ENCODE results near the gene CRACR2B. TPM values are rescaled to one million over a fixed set of nuclear protein-coding genes. Genes with fewer than 3 reads are reported as not detected.

CRACR2B gene
- total RNA-seq, 1 experiment from 2014 or later, result 225 TPM

DNA sequence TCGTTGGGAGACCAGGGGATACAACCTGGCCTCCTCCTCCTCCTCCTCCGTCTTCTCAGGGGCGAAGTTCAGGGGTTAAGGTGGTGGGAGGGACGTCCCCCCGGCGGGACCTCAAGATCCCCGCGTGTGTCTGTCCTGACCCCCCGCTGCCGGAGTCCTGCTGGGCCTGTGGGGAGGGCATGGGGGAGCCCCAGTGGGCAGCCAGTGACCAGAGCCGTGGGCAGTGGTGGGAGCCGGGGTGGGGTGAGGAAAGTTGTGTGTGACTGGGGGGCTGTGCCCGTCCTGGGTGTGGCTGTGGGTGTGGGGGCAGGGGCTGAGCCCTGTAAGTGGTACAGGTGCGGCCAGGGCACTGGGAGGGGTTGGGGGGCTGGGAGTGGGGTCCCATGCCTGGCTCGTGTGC, 25.0 kb downstream of the CRACR2B start:
- no peak for DNase-seq (ENCODE audit: low spot score)

DNA sequence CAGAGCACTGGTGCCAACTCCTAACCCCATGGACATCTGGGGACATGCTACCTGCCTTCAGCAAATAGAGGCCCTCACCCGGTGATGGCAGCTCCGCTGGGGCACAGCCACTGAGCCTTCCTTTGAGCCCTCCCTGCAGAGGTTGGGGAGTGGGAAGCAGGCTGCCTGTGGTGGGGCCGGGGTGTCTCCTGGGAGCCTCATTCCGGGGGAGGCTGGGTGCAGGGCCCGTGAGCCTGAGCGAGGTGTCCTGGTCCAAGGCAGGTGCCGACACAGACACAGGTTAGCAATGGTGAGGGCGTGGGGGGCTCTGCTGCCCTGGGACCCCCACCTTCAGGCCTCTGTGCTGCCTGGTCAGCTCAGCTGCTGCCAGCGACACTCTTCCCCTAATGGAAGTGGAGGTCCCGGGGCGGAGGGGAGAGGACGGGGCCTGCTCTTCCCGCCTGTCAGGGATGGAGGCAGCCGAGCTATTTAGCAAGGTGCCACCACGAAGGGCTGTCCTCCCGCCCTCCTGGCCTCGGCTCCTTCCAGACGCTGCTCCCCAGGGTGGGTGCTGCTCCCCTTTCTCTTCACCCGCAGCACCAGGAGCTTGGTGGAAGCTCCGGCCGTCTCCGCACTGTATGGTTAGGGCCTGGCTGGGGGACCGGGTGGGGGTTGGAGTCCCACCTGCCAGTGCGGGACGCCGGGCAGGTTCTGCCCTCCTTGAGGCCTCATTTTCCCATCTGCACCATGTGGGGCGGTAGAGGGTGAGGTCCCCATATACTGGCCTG, 26.1 kb downstream of the CRACR2B start:
- no peak for DNase-seq (ENCODE audit: low spot score)

DNA sequence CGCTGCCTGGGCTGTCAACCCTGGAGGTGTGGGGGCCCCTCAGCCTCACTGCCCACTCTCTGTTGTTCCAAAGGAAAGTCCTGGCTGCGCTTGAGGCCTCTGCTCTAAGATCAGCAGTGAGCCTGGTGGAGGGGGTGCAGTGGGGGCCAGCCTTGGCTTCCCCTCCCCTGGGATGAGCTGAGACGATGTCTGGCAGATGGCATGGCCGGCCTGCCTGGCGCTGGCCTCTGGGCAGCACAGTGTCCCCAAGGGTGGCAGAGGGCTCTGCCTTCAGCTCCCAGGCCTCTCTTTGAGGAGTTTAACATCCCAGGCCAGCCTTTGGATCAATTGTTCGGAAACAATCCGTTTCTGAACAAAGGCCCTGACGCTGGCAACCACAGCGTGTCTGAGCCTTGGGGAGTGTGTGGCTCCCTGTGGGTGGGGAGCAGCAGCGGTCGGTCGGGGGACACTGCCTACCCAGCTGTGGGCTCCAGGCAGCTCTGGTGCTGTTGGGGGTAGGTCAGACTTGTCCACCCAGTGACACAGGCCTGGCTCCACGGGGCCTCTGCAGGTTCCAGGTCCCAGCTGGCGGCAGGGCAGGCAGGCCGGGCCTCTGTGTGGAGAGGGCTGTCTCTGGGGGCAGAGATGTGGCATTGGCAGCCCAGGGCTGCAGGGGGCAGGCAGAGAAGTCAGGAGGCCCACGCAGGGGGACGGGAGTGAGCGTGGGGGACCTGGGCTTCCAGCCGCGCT, 27.0 kb downstream of the CRACR2B start:
- no peak for DNase-seq (ENCODE audit: low spot score)

DNA sequence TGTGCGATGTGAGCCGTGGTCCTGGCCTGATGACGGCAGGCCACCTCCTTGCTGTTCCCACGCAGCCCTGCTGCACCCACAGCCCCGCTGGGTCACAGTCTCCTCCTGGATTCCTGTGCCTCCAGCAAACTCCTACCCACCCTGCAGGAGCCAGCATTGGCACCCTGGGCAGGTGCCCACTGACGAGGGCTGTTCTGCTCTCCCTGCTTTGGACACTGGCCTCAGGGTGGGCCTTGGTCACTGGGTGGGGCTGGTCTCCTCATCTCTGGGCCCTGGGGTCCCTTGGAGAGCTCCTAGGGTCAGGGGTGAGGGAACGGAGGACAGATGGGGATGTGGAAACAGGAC, 27.6 kb downstream of the CRACR2B start:
- DNase-seq (ENCODE audit: low spot score), result no peak

DNA sequence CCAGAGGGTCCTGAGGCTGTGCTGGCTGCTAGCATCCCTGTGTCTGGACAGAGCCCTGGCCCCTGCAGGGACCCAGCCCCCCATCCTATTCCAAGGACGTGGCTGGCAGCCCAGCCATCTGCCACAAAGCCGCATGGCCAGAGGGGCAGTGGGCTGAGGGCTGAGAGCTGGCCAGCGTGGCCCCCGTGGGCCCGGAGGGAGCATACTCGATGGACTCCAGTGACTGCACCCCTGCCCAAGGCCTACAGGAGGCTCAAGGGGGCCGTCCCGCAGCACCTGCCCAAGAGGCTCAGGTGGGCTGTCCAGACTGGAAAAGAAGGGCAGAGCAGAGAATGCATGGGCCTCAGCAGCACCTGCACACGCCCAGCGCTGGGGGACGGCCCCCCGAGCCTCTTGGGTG, 28.1 kb downstream of the CRACR2B start:
- no peak for DNase-seq (ENCODE audit: low spot score)

DNA sequence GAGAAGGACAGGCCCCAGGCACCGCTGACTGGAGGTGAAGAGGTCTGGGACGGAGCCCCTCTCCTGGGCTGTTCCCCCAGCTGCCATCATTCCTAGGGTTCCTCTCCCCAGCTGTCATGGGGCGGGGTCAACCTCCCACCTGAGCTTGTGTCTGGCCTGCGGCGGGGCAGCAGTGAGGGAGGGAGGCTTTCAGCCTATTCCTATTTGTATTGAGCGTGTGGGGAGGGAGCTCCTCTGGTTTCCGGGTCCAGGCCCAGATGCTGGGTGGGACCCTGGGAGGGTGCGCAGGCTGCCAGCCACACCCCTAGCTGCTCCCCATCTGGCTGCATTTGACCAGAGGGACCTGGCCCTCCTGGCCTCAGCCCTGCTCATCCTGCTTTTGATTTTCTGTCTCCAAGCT, 28.7 kb downstream of the CRACR2B start:
- DNase-seq (ENCODE audit: low spot score), result no peak

DNA sequence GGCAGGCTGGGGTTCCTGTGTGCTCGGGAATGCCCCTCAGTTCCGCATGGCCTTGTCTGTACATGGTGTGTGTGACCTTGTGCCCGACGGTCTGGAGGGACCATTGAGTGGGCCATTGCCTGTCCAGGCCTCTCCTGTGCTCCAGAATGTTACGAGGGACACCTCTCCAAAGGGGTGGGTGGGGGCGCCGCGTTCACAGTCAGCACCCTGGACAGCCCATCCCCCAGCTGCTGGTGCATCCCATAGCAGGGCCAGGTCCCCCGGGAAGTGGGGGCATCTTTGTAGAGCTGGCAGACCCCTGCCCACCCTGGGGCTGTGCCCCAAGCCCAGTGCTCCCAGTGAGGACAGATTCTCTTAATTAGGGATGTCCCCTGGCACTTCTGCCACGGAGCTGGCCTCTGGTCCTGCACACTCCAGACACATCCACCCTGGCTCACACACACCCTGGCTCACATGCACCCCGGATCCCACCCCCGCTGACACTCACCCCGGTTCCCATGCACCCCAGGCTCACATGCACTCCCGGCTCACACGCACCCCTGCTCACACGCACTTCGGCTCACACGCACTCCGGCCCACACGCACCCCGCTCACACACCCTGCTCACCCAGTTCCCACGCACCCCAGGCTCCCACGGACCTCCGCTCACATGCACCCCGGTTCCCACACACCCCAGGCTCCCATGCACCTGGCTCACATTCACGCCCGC, 30.5 kb downstream of the CRACR2B start:
- no peak for DNase-seq (ENCODE audit: low spot score)

DNA sequence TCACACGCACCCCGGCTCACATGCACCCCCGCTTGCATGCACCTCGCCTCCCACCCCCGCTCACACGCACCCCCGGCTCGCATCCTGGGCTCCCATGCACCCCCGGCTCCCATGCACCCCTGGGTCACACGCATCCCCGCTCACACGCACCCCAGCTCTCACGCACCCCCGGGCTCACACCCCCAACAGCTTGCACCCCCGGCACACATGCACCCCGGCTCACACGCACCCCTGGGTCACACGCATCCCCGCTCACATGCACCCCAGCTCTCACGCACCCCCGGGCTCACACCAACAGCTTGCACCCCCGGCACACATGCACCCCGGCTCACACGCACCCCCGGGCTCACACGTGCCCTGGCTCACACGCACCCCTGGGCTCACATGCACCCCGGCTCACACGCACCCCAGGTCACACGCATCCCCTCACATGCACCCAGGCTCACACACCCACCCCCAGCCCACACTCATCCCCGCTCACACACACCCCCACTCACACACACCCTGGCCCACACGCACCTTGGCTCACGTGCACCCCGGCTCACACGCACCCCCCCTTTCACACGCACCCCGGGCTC, 31.1 kb downstream of the CRACR2B start:
- DNase-seq (ENCODE audit: low spot score), result no peak

DNA sequence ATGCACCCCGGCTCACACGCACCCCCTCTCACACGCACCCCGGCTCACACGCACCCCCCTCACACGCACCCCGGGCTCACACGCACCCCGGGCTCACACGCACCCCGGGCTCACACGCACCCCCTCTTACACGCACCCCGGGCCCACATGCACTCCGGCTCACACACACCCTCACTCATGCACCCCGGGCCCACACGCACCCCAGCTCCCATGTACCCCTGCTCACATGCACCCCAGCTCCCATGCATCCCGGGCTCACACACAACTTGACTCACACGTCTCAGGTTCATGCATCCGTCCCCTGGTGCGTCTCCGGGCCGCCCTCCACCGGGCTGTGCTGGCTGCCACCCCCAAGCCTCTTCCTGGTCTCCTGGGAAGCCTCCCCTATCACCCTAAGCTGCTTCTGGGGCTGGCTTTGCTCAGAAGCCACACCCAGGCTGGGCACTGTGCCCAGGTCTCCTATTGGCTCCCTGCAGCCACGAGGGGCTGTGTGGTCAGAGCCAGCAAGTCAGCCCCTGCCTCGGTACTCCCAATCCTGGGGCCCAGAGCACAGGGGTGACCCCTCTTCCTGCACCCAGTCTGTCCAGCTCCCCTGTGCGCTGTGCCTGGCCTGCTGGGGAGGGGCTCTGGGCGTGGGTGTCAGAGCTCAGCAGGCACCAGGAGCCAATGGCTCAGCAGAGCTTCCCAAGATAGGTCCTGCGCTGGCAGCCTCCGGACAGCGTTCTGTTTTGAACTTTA, 31.8 kb downstream of the CRACR2B start:
- DNase-seq (ENCODE audit: low spot score), result peak; percentile 52

DNA sequence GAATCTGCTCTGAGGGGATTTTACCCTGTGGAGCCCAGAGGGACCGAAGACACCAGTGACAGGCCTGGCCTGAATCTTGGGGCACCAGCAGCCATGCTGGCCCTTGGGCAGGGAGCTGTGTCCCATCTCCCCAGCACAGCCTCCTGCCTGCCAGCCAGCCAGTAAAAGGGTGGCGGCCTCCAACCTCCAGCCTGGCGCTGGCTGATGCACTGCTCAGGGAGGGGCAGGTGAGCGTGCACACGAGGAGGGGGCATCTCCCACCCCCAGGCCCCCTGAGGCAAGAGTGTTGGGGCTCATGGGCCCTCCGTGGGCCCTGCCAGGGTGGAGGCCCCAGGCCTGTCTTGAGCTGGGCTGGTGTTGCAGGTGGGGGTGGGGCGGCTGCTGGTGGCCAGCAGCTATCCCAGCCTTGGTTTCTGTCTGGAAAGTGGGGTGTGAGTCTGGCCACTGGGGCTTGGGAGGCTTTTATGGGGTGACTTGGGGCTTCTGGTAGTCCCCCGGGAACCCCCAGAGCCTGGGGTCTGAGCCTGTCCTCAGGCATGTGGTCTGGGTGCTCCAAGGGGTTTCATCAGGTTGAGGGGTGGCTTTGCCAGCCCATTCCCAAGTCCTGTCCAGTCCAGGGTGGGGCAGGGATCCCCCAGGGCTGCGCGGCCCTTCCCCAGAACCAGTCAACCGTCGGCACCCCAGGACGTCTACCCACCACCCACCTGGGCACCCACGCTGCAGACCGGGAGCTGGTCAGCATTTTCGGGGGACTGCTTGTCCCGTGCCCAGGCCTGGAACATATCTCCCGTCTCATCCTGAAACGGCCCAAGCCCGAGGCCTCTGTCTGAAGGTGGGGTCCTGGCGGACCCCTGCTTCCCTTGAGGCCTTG, 32.8 kb downstream of the CRACR2B start:
- no peak for DNase-seq (ENCODE audit: low spot score)

DNA sequence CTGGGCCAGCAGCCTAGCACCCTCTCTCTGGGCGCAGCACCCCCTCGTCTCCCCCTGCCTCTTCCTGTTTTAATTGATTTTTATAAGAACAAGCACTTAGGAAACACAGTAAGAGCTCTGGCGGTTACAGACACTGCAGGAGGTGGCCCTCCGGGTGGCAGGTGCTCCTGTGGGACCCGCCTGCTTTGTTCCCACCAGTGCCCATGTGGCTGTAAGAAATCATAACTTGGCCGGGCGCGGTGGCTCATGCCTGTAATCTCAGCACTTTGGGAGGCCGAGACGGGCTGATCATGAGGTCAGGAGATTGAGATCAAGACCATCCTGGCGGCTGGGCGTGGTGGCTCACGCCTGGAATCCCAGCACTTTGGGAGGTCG, 33.4 kb downstream of the CRACR2B start:
- no peak for DNase-seq (ENCODE audit: low spot score)

DNA sequence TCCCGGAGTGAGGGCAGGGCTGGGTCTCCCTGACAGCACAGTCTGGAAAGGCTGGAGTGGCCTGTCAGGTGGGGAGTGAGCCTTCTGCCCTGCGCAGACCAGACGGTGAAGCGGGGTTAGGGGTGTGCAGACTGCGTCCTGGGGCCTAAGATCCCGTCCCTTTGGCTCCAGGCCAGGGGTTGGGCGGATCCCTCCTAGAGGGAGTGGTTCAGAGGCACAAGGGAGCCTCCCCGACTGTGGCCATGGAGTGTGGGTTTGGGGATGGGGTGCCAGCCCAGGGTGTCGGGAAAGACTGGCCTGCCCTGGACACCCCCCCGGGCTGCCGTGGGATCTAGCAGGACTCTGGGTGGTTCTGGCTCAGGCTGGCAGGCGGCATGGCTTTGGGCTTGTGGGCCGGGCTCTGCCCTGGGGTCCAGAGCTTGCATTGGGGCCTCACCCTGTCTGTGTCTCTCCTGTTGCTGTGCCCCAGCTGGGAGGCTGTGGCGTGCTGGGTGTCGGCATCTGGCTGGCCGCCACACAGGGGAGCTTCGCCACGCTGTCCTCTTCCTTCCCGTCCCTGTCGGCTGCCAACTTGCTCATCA, 34.5 kb downstream of the CRACR2B start:
- DNase-seq (ENCODE audit: low spot score), result peak; percentile 40

DNA sequence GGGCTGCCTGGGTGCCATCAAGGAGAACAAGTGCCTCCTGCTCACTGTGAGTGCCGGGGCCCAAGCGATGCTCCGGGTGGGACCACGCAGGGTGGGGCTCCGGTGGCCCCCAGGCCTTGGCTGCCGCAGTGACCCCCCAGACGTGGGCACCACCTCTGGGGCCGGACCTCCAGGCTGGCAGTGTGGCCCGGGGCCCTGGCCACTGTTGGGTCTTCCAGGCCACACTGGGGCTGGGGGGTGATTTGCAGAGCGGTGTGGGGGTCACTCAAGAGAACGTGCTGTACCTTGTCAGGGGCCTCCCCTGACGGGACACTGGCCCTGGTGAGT, 34.9 kb downstream of the CRACR2B start:
- no peak for DNase-seq (ENCODE audit: low spot score)

DNA sequence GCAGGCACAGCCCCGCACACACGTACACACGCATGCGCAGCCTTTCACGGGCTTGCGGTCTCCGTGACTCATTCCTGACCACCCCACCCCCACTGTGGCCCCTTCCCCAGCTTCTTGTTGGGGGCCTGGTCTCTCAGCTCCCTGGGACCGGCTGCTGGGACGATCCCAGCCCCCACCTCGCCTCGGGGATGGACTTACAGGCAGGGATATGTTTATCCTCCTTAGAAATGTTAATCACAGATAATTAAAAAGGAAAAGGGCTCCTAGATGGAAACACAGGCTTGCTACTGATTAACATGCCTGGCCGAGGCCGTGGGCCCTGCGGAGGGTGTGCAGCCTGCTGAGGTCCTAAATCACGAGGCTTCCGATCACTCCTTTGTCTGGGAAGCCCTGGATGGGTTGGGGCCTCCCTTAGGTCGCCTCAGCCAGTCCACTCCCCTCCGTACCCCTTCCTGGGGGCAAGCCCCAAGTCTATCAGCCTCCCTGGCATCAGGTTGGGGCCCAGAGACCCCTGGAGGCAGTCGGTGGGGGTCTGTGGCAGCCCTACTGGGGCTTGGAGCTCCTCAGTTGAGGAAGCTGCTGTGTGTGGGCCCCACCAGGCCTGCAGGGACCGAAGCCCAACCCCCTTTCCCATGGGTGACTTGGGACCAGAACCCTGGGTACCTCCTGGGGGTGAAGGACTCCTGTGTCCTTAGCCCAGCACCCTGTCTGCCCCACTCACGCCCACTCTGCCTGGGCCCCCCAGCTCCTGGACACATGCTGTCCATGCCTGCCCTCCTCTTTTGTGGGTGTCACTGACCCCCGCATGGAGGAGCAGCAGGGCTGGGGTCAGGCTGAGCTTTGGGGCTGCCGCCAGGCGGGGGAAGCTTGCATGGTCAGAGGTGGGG, 35.5 kb downstream of the CRACR2B start:
- no peak for DNase-seq (ENCODE audit: low spot score)

DNA sequence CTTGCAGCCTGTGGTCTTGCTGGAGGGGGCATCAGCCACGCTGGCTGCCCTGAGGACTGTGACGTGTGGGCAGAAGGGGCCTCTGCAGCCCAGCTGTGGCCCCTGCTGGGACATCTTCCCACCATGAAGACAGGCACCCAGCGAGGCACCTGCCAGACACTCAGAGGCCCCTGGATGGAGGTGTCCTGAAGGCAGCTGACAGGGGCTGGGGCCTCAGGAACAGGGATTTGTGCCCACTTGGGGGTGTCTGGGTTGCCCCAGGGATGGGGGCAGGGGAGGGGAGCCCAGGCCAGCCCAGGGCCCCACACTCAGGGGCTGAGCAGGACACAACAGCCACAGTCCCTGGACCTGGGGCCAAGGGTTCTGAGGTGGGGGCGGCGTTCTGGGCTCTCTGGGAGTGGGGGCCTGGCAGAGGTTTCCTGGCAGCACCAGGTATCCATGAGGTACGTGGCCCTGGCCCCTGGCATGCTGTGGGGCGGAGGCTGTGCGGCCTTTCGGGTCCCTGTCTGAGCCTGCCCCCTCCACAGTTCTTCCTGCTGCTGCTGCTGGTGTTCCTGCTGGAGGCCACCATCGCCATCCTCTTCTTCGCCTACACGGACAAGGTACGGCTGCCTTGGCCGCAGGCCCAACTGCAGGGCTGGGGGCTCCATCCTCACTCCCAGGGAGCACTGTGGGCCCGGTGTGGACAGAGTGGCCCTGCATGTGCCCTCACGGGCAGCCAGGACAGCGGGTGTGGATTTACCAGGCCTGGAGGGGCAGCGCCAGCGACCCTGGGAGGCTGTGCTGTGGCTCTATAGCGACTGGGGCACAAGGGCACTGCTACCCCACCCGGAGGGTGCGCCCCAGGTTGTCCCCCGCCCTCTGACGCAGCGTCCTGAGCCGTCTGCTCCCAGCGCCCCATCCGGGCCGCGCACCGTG, 36.5 kb downstream of the CRACR2B start:
- DNase-seq (ENCODE audit: low spot score), result no peak

DNA sequence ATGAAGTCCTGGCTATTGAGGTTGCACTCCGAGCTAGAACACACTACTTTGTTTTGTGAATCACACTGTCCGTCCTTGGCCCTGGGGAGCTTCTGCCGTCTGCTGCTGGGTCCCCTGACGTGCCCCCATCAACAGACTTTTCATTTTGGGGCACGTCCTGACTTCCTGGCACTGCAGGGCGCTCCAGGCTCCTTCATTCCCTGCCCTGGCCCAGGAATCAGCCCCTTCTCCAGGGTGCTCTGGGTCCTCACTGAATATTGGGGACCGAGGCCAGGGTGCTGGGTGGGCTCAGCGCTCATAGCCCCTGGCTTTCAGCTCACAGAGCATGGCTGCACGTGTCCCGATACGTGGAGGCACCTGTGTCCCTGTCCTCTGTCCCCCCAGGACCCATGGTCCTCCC, 37.2 kb downstream of the CRACR2B start:
- no peak for DNase-seq (ENCODE audit: low spot score)

DNA sequence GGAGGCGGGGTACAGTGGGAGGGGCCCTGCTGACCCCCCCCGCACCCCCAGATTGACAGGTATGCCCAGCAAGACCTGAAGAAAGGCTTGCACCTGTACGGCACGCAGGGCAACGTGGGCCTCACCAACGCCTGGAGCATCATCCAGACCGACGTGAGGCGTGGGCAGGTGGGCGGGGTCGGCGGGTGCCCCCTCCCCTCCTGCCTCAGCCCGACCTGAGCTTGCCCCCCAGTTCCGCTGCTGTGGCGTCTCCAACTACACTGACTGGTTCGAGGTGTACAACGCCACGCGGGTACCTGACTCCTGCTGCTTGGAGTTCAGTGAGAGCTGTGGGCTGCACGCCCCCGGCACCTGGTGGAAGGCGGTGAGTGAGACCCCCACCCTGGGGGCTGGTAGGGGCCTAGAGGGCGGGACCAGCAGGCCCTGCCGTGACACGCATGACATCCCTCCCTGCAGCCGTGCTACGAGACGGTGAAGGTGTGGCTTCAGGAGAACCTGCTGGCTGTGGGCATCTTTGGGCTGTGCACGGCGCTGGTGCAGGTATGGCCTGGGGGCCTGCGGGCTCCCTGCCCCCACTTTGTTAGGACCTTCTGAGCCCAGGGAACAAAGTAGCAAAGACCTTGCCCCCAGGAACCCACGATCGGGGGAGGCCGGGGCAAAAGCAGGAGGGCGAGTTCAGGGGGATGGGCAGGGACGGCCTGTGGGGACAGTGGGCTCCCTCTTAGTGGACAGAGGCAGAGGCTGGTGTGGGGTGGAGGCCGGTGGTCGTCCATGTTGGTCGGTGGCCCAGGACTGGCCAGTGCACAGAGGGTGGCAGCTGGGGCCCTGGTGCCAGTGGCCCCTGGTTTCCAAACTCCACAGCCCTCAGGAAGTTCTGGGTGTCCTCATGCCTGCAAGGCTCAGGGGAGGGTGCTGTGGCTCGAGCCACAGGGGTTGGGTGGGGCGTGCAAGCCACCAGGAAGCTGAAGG, 38.0 kb downstream of the CRACR2B start:
- no peak for DNase-seq (ENCODE audit: low spot score)
